Muscle of back (tissue), 11 donors: Measurements from ENCODE around the gene GGT5. TPM values are rescaled to one million over a fixed set of nuclear protein-coding genes. Genes with fewer than 3 reads are reported as not detected.
"Not testable (repeated sequence)": the region's sequence is repeated elsewhere in the genome, so short reads cannot be mapped to it uniquely, and the experiment has no call there.

ENCODE experiments used
- DNase-seq, 3 donors: peaks; one replicate each; pipeline versions ENCODE4 v3.0.0 to v3.0.0-alpha.2; 2013
- polyA plus RNA-seq, 10 donors: library from polyadenylated mRNA; unstranded; fragments of 120-200 nt; gene quantifications; one replicate each; pipeline ENCODE4 v1.2.1, GENCODE V29; 2013; ENCODE audit not compliant: insufficient read length in 10 of 10

The GGT5 gene
- polyA plus RNA-seq, 10 donors: 8.1 to 17.8 (median 10.3) TPM

DNA sequence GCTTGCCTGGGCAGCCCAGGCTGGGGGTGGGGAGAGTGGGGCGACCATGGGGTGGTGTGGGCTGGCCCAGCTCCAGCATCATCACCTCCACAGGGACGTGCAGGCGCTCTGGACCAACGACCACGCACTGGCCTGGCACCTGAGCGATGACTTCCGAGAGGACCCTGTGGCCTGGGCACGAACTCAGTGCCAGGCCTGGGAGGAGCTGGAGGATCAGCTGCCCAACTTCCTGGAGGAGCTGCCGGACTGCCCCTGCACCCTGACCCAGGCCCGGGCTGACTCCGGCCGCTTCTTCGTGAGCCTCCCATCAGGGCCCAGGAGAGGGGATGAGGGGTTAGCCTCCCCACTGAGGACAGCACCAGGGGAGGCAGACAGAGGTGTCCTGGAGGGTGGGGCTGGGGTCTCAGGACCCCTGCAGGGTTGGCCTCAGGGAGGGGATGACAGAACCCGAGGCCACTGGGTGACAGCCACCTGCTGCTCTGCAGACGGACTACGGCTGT, 59.8 kb downstream of the GGT5 start:
- DNase-seq: no peak

DNA sequence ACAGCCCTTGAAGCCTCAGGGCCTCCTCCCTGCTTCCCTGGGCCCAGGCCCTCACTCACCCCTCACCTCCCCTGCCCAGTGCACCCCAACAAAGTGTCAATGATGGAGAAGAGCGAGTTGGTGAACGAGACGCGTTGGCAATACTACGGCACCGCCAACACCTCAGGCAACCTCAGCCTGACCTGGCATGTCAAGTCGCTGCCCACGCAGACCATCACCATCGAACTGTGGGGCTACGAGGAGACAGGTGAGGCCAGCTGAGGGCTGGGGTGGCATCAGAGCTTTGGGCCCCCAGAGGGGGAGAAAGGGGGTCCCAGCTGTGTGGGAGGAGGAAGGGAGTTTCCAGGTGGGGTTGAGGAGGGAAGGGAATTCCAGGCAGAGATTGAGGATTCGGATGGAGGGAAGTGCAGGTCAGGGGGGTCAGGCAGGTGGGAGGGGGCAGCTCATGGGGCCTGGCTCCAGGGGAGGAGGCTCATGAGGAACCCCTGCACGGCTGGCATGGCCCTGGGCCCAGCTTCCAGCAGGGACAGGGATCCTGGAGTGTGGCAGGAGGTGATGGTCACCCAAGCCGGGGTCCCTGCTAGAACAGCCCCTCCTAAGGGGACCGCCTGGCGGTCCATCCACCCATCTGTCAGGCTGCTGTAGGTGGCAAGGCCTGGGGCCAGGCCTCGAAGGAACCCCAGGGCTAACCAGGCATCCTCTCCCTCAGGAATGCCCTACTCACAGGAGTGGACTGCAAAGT, 60.7 kb downstream of the GGT5 start:
- DNase-seq: no peak

DNA sequence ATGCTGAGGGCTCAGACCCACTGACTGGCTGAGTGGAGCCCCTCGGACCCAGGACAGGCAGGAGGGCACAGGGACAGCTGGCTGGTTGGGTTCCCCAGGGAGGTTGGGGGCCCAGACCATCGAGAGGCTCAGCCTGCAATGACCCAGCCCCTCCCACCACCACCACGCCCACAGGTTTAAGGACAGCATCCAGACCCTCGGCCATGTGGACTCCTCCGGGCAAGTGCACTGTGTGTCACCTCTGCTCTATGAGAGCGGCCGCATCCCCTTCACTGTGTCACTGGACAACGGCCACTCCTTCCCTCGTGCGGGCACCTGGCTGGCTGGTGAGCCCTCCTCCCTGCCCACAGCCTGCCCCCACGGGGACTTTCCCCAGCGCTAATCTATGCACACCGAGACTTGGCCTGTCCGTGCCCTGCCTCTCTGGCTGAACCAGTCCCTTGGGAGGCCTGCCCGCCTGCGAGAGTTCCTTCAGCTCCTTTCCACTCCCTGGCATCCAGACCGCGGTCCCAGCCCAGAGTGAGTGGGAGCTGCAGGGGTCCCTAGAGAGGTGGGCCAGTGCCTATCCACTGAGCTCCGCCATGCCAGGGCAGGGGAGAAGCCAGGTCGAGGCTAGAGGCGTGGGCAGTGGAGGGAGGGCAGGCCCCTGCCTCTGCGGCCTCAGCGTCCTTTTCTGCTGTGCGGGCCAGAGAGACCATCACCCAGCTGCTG, 61.4 kb downstream of the GGT5 start:
- no peak for DNase-seq

DNA sequence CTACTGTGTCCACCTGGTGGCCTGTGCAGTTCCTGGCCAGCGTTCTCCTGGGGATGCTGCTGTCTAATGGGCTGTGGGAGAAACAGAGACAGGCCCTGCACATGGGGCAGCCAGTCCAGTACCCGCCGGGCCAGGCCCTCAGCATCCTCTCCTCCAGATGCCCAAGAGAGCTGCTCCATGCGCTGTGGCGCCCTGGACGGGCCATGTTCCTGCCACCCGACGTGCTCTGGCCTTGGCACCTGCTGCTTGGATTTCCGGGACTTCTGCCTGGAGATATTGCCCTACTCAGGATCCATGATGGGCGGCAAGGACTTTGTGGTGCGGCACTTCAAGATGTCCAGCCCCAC, 62.0 kb downstream of the GGT5 start:
- DNase-seq: not testable (repeated sequence)

DNA sequence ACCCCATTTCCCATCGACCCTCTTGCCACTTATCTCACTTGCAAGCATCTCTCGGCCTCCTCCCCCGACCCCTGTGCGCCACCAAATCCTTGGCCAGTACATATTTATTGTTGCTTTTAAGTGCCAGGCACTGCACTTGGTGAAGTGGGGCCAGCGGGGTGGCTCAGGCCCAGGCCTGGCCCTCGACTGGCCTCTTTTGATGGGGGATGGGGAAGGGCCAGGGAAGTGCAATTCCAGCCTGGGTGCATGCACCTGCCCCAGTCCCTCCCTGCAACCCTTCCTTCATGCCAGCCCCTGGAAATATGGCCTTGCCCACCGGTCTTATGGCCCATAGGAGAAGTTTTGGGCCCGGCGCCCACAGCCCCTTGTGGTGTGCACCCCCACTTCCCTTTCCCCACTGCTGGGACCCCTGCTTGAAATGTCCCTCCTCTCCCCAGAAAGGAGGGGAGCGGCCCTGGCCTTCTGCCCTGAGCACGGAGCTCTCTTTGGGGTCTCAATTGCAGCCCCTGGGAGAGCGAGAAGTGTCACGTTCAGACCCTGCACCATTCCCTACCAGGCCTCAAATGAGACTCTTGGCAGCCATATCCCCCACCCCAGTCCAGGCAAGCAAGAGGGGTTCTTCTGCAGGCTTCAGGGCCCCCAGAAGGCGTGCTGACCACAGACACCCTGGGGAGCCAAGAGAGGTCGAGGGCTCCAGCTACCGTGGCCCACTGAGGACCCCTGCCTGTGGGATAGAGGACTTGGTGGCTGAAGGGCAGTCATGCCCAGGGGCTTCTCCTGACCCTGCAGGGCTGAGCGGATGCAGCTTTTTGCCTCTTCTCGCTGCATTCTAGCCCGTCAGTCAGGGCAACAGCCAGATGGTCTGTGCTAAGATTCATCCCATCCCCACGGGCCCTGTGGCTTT, 62.6 kb downstream of the GGT5 start:
- peak in 1 of 3 donors; percentile 46 for DNase-seq

DNA sequence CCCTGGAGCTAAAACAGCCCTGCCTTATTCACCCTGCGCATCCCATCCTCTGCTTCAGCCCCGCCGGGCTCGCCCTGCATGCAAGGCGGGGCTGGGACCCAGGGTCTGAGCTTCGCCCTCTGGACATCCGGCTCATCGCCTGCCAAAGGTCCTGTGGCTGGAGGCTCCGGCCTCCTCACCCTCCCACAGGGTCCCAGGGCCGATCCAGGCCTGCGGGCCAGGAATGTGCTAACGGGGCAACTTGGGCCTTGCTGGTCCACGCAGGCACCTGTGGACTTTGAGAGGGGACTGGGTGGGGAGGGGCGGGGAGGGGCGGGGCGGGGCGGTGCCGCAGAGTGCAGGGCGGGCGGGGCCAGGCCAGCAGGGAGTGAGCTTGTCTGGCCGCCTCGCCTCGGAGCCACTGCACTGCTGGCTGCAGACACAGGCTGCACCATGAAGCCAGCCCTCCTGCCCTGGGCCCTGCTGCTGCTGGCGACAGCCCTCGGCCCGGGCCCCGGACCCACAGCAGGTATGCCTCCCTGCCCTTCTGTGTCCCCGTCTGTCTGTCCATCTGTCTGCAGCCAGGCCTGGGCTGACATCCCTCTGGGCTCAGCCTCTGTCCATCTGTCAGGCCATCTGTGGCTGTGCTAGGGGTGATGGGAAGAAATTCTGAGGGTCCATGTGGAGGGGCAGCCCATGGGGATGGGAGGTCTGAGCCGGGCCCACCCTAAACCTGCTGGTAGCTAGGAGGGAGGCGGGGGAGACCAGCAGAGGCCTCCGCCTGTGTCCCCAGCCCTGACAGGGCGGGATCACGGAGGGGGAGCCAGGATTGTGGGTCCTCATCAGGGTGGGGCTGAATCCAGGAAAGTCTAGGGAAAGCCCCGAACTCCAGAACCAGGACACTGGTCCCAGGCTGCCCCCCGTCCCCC, 63.5 kb downstream of the GGT5 start, which contains the start of gene SUSD2:
Gene SUSD2, plus strand, starts transcription at position 400 of the 908 bp plus-strand sequence. Its CDS starts 33 bp downstream, at position 433.
- DNase-seq: no peak

DNA sequence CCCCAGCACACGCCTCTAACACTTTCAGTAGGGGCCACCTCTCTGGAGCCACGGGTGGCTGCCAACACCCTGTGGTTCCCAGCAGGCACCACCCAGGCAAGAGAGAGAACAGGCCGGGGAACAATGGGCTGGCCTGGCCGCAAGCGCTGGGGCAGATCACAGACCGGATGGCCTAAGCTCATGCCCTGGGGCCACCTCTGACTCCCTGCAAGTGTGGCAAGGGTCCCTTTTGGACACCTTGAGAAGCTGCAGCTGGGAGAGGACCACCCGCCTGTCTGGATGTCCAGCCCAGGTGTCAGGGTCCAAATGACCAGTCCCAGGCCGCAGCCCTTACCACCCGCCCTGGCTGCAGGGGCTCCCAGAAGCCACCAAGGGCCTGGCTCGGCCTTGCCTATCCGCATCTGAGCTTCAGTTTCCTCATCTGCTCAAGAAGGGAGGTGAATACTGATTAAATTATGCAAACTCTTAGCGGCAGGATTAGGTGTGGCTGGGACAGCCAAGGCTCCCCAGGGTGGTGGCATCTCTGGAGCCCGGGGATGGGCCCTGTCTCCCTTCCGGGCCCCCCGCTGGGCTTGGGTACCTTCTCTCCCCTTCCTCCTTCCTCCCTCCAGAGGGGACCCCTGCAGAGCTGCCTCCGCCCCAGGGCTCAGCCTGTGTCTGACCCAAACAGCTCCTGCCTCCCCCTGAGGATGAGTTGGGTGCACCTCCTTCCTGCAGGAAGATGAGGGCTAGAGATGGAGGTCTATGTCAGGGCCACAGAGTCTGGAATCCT, 64.4 kb downstream of the GGT5 start:
- DNase-seq: no peak

DNA sequence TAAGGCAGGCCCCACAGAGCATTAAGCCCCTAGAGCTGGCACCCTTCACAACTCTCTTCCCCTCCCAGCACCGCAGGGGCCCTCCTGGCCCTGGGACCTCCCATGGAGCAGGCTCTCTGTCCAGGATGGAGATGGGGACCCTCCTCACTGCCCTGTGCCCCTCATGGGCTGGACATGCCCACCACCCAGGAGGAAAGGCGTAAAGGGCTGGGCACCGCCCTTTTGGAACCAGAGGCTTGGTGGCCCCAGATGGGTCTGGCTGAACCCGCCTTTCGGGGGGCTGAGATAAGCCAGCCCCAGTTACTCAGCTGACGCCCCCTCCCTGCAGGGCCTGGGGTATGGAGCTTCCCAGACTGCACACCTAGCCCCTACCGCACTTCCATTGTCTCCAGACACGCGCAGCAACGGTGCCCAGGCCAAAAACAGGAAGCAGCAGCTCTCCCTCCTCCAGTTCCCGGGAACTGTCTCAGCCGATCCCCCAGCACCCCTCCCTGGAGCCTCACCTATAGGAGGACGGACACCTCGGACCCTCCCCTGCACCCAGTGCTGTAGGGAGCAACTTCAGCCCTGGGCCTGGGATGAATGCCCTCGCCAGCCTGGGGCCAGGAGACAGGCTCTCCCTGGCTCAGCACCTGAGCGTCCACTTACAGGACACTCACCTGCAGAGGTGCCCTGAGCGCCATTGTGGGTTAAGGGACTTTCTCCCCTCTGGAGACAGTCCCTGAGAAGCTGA, 65.2 kb downstream of the GGT5 start:
- no peak for DNase-seq

DNA sequence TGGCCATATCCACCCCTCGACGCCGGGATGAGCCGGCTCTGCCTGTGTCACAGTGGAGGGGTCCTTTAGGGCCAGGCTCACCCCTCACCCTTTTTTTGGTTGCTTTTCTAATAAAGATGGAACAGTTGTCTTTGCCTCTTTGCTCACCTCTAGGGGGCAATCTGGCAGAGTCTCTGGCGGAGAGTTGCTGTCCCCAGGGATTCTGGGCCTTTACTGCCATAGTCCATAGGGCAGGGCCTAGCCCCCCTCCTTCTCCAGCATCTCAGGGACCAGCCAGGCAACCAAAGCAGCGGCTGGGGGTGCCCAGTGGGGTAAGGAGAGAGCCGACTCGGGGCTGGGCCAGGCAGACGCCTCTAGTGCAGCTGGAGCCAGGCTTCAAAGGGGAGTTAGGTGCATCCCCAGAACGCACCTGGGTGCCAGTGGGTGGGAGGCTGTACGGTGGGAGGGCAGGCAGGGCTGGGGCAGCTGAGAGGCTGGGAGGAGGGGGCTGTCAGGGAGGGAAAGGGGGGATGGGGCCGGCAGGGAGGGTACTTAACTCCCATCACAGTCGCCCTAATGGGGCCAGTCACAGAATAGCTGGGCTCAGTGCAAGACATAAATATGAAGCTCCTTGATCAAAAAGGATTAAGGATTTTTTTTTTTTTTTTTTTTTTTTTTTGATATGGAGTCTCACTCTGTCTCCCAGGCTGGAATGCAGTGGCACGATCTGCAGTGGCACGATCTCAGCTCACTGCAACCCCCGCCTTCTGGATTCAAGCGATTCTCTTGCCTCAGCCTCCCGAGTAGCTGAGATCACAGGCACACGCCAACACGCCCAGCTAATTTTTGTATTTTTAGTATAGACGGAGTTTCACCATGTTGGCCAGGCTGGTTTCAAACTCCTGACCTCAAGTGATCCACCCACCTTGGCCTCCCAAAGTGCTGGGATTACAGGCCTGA, 66.1 kb downstream of the GGT5 start:
- DNase-seq: no peak

DNA sequence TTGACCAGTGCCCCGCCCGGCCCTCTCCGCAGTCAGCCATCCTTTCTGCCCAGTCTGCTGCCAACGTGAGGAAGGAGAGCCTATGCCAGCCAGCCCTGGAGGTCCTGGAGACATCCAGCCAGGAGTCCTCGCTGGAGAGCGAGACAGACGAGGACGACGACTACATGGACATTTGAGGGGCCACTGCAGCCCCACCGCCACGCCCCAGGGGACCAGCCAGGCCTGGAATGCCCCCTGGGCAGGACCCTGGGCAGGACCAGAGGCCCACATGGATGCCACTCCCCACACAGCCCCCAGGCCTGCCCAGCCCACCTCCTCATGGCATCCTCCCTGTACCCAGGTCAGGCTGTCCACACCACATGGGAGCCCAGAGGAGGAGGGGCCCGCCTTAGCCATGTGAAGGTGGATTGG, 66.9 kb downstream of the GGT5 start:
- DNase-seq: no peak

DNA sequence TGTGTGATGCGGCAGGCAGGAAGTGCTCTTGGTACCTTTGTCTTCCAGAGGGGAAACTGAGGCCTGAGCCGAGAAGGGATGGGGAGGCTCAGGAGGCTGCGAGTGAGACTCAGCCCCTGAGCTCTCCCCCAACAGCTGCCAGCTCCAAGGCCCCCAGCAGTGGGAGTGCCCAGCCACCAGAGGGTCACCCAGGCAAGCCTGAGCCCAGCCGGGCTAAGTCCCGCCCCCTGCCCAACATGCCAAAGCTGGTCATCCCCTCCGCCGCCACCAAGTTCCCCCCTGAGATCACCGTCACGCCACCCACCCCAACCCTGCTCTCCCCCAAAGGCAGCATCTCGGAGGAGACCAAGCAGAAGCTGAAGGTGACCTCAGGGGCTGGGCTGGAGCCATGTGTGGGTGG, 67.4 kb downstream of the GGT5 start:
- no peak for DNase-seq

DNA sequence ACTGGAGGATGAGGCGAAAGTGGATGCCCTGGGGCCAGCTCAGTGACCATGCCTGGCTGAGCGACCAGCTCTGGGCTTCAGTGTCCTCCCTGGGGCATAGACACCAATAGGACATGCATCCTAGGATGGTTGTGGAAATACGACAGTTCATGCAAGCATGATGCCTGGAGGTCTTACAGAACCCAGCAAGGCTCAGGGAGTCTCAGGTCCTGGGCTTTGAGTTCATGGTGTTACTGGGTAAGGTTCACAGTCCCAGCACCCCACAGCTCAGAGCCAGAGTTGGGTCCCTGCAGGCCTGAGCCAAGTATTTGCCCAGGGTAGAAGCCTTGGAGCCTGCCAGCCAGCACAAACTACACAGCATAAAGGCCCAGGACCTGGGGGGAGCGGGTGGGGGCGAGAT, 67.8 kb downstream of the GGT5 start:
- no peak for DNase-seq

DNA sequence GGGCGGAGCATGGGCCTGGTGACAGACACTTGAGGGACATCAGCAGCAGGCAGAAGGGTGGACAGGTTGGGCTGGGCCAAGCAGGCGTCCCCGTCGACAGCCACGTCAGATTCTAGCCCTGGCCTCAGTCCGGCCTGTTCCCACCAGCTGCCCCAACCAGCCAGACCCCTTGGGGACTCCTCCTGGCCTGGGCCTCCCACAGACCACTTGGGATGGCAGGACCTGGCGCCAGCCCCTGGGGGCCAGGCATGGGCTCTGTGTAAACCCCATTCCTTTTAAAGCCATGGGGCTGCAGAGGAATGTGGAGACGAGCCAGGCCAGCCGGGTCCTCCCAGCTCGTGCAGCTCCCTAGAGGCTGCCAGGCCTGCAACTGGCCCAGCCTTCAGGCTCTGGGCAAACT, 68.3 kb downstream of the GGT5 start:
- DNase-seq: no peak

DNA sequence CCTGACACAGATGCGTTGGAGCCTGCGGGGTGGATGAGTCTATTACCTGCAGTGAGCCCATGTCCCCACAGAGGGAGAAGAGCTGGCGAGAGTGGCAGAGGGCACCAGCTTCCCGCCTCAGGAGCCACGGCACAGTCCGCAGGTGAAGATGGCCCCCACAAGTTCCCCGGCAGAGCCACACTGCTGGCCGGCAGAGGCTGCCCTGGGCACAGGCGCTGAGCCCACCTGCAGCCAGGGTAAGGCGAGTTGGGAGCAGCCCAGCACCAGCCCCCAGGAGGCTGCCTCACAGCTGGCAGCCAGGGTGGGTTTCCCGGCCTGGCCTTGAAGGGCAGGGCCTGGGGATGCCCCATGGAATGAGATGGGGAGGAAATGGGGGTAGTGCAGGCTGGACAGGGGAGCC, 68.8 kb downstream of the GGT5 start:
- DNase-seq: no peak

DNA sequence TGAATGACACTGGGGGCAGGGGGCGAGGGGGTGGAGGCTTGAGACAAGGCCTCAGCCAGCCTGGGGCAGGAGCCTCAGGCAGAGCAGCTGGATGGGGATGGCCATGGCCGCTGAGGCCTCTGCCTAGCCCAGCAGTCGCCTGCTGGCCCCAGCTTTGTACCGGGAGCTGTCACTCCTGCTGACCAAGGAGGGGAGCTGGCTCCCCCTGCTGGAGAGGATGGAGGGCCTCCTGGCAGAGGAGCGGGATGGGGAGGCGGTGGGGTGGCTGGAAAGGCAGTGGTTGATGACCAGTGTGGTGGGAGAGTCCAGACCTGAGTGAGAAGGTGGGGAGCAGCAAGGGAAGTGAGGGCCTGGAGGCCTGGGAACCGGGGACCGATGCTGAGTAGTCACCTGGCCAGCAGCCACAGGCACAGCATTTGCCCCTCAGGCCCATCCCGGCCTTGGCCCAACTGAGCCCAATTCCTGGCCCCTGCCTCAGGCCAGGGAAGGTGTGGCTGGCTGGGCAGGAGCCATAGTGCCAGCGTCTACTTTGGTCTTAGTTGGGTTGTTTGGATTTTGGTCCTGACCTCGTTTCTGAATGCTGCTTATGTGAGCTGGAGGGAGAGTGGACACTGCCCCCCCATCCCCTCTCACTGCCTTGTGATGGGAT, 69.6 kb downstream of the GGT5 start:
- DNase-seq: peak; percentile 62 to 84 (median 74)

DNA sequence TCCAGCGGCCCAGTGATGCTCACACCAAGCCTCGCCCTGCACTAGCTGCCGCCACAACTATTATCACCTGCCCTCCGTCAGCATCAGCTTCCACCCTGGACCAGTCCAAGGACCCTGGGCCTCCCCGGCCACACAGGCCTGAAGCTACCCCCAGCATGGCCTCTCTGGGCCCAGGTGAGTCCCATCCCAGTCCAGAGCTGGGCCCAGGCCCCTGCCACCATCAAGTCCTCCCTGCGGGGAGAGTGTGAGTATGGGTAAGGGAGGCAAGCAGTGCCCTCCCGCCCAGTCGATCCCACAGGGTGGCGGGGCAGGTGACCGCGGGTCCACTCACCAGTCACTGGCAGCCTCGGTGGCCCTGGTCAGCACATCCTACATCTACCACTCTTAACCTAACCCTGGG, 73.1 kb downstream of the GGT5 start:
- DNase-seq: no peak

DNA sequence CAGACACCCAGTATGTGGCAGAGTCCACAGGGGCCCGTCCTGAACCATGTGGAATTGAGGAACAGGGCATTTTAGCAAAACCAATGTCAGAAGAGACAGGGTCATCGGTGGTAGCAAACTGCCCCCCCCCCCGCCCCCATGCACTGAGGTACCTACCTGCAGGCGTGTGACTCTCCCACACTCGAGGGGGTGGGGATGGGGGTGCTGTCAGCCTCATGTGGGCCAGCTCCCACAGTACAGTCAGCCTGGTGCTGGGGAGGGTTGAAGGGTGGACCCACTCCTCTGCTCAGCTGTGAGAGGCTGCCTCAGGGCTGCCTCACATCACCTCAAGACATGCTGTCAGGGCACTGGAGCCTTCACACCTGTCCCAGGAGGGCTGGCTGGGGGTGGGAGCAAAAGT, 74.2 kb downstream of the GGT5 start:
- DNase-seq: no peak

DNA sequence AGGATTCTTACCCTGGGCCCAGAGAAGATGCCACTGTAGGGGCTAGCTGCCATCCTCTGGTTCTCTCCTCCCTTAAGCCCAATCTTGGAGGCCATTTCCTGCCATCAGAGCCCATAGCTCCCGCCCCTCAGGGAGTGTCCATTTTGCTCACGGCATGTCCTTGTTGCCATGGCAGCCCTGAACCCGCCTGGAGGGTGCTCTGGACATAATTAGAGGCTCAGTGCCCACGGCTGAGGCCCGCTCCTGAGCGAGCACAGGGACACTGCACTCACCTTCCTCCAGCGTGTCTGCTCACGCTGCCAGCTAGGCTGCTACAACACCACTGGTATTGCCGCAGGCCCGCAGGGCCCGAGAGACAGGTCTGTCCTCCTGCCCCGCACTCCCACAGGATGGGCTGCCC, 74.7 kb downstream of the GGT5 start:
- DNase-seq: no peak
